GM12875 (cell line): ENCODE measurements around the gene ACOX1.
A peak's percentile ranks its signal among the peaks of the same experiment; 100 is the strongest.

ENCODE experiments used
- H3K4me3 ChIP-seq: one replicate; pipeline ENCODE4 v1.5.1; 2011; ENCODE audit warnings: low read depth, low read length, control low read depth
- TF ChIP-seq, protein P1 (sequence below): IDR thresholded peaks from 2 replicates; pipeline ENCODE4 v1.5.1; 2011; ENCODE audit warnings: low read depth, mild to moderate bottlenecking, control low read depth, inconsistent platforms, low read length, moderate library complexity, borderline replicate concordance; ENCODE audit not compliant: insufficient read depth

Gene ACOX1

DNA sequence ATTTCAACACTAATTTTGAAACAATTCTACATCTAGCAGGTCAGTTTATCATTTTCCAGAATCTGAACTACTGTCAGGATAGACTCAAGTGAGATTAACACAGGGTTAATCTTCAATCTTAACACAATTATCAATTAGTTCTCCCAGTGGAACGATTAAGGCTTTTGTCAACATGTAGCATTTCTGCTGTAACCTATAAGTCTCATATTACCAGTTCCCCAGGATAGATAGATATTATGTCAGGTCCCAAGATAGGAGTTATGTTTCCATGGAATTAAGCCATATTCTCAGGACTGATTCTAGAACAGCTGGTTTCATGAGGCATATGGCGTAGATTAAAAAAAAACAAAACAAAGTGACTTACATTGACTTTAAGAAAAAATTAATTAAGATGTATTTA, 33.8 kb downstream of the ACOX1 start:
- H3K4me3 ChIP-seq: no peak overlapping the region
- TF ChIP-seq, protein P1, sequence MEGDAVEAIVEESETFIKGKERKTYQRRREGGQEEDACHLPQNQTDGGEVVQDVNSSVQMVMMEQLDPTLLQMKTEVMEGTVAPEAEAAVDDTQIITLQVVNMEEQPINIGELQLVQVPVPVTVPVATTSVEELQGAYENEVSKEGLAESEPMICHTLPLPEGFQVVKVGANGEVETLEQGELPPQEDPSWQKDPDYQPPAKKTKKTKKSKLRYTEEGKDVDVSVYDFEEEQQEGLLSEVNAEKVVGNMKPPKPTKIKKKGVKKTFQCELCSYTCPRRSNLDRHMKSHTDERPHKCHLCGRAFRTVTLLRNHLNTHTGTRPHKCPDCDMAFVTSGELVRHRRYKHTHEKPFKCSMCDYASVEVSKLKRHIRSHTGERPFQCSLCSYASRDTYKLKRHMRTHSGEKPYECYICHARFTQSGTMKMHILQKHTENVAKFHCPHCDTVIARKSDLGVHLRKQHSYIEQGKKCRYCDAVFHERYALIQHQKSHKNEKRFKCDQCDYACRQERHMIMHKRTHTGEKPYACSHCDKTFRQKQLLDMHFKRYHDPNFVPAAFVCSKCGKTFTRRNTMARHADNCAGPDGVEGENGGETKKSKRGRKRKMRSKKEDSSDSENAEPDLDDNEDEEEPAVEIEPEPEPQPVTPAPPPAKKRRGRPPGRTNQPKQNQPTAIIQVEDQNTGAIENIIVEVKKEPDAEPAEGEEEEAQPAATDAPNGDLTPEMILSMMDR: no peak

GRCh38 chr17:75943491-75943890, 35.5 kb downstream of the ACOX1 start:
- H3K4me3 ChIP-seq: no peak overlapping the region
- TF ChIP-seq, protein P1: no peak

DNA sequence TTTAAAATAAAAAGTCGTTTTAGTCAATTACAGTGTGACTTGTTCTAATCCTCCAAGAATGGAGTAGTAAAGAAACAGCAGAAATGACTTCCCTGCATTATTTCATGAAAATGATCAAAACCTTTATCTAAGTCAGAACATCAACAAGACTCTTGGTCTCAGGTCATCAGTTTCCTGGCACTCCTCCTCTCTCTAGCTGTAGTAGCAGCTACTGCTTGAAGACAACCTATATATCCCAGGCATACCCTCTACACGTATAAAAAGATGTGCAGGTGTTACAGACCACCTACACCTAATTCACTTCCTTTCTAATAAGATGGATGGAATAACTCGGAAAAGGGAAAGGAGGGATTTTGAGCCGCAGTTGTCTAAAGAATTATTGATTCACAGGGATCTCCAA, 36.5 kb downstream of the ACOX1 start:
- TF ChIP-seq, protein P1: no peak
- H3K4me3 ChIP-seq: no peak overlapping the region

GRCh38 chr17:75941442-75941819, 37.5 kb downstream of the ACOX1 start:
- peak overlapping the region; percentile 74 for H3K4me3 ChIP-seq
- TF ChIP-seq, protein P1: no peak

GRCh38 chr17:75940727-75941441, 38.1 kb downstream of the ACOX1 start, which contains the start of gene FBF1:
TSS of gene FBF1 (minus strand) at chr17:75941042. CDS start at chr17:75938149, 2,893 bp downstream.
- H3K4me3 ChIP-seq: peak within 1 kb of the TSS; percentile 74
- TF ChIP-seq, protein P1: no peak

DNA sequence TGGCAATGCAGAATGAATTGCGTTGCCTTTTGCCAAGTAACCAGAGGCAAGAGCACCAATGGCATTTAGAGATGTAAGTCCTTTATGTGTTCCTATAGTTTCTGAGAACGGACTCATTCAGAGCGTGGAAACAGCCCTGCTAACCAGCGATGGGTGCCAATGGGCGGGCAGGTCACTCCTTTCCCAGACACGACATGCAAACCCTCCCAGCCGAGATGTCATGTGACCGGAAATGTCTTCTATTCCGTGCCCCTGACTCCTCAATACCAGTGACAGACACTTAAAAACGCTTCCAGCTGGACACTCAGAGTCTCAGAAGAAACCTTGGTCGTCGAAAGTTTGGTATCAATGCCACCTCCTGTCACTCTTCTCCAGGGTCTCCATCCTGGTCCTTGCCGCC, 41.3 kb downstream of the ACOX1 start:
- TF ChIP-seq, protein P1: no peak
- H3K4me3 ChIP-seq: no peak overlapping the region

GRCh38 chr17:75933808-75934207, 45.2 kb downstream of the ACOX1 start:
- no peak overlapping the region for H3K4me3 ChIP-seq
- TF ChIP-seq, protein P1: no peak
